ENCODE results near the gene NAMPT. TPM values are rescaled to one million over a fixed set of nuclear protein-coding genes. Genes with fewer than 3 reads are reported as not detected.
A peak's percentile ranks its signal among the peaks of the same experiment; 100 is the strongest.

The NAMPT gene
- total and polyA plus RNA-seq, 9 of the 15 experiments (the other 6 are each of a cell fraction or from before 2014, with no cell fraction given), result 41.1 to 160 (median 106) TPM

GRCh38 chr7:106283501-106283830 lies 1.3 kb downstream of the NAMPT start (continued):
- TF ChIP-seq CEBPG (CRISPR knock-in tag; IDR thresholded peaks at IDR 0.05) (no peak), CEBPG (tag; conservative IDR thresholded peaks at IDR 0.05 in 1 of 2, IDR thresholded peaks at IDR 0.05 in 1 of 2) (peak in 1 of 2 experiments; percentile 44; a peak in 2 of 4 replicates), ZNF316 (IDR thresholded peaks at IDR 0.05) (0 out of 2 replicates have a peak, but pooled peaks have one; percentile 28), POLR2H (tag; IDR thresholded peaks at IDR 0.05; ENCODE audit: low read depth) (peak; percentile 56), ZNF318 (IDR thresholded peaks at IDR 0.05; ENCODE audit: borderline replicate concordance in 1 of 2, low read depth in 1 of 2) (0 out of 4 replicates have a peak, but pooled peaks of 1 of the 2 experiments have one; percentile 63), COPS2 (conservative IDR thresholded peaks at IDR 0.05) (no peak), MEIS2 (IDR thresholded peaks at IDR 0.05; ENCODE audit: partially characterized antibody) (peak; percentile 54)

Measured in K562 (cell line).